ENCODE measurements around the gene PGAM4. TPM values are rescaled to one million over a fixed set of nuclear protein-coding genes. Genes with fewer than 3 reads are reported as not detected.
"Not testable (repeated sequence)": the region's sequence is repeated elsewhere in the genome, so short reads cannot be mapped to it uniquely, and the experiment has no call there.

The PGAM4 gene
- total RNA-seq, 2 experiments from 2014 or later: not detected

DNA sequence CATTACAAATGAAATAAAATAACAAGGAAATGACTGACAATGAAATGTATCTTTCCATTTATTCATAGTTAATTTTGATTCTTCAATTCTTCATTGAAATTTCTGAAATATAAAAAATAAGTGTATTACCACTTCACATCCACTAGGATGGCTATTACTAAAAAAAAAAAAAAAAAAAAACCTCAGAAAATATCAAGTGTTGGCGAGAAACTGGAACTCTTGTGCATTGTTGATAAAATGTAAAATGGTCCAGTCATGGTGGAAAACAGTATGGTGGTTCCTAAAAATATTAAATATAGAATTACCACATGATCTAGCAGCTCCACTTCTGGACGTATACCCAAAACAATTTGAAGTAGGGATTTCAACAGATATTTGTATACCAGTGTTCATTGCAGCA, 22.9 kb downstream of the PGAM4 start:
- Histone ChIP-seq H4K20me1 (ENCODE audit: insufficient read depth, low read length) (no peaks in the 10 kb centered on the region), H3K79me2 (ENCODE audit: insufficient read depth, low read depth, low read length) (no peaks in the 10 kb centered on the region), H3K27ac (ENCODE audit: low read depth, low read length, poor library complexity, severe bottlenecking) (no peak overlapping the region), H3K4me3 (ENCODE audit: low read depth, low read length, poor library complexity, severe bottlenecking) (no peak overlapping the region), H3K9me3 (ENCODE audit: low read length) (no peaks in the 10 kb centered on the region), H3K36me3 (ENCODE audit: insufficient read depth, low read length) (no peaks in the 10 kb centered on the region), H3K4me2 (ENCODE audit: low read length) (no peak overlapping the region), H2AFZ (ENCODE audit: low read length) (no peak overlapping the region), H3K9me2 (ENCODE audit: insufficient read depth, low read length) (no peaks in the 10 kb centered on the region), H3K4me1 (ENCODE audit: insufficient read depth, low read length, poor library complexity, severe bottlenecking) (peaks cover 17% of the 10 kb centered on the region)
- CTCF ChIA-PET (ENCODE audit: unreplicated experiment): no interaction called here
- no TSS peak for BruUV-seq (replicated peaks)
- DNase-seq (ENCODE audit: low spot score): no peak
- TF ChIP-seq, protein P1, sequence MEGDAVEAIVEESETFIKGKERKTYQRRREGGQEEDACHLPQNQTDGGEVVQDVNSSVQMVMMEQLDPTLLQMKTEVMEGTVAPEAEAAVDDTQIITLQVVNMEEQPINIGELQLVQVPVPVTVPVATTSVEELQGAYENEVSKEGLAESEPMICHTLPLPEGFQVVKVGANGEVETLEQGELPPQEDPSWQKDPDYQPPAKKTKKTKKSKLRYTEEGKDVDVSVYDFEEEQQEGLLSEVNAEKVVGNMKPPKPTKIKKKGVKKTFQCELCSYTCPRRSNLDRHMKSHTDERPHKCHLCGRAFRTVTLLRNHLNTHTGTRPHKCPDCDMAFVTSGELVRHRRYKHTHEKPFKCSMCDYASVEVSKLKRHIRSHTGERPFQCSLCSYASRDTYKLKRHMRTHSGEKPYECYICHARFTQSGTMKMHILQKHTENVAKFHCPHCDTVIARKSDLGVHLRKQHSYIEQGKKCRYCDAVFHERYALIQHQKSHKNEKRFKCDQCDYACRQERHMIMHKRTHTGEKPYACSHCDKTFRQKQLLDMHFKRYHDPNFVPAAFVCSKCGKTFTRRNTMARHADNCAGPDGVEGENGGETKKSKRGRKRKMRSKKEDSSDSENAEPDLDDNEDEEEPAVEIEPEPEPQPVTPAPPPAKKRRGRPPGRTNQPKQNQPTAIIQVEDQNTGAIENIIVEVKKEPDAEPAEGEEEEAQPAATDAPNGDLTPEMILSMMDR (conservative IDR thresholded peaks at IDR 0.05; ENCODE audit: low read length): no peak
- POLR2A ChIA-PET: interaction anchor here (0.7 kb wide), 1 partner anchor 51 kb away, joined by 5 read pairs; no protein-coding TSS in a partner anchor
- intact Hi-C loops (cut with micrococcal nuclease; ENCODE audit: unreplicated experiment): no loop called here

DNA sequence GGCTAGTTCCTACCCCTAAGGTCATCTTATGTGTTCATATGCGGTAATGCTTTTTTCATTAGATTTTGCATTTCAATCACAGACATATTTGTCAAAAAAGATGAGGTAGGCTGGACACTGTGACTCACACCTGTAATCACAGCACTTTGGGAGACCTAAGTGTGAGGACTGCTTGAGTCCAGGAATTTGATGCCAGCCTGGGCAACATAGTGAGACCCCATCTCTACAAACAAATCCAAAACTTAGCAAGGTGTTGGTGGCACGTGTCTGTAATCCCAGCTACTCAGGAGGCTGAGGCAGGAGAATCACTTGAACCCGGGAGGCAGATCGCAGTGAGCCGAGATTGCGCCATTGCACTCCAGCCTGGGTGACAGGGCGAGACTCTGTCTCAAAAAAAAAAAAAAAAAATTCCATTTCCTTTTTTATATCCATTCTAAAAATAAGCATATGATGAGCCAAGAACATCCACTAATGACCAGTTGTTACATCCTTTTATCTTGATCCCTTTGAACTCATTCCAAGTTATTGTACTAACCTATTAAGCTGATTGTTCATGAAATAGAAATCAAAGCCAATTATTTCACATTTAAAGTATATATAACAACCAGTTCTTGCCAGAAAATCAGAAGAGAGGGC, 23.4 kb downstream of the PGAM4 start:
- intact Hi-C loops (cut with micrococcal nuclease; ENCODE audit: unreplicated experiment): no loop called here
- POLR2A ChIA-PET: interaction anchor here (0.7 kb wide), 1 partner anchor 52 kb away, joined by 5 read pairs; no protein-coding TSS in a partner anchor
- H3K4me1 ChIP-seq (ENCODE audit: insufficient read depth, low read length, poor library complexity, severe bottlenecking): peaks cover 17% of the 10 kb centered on the region

DNA sequence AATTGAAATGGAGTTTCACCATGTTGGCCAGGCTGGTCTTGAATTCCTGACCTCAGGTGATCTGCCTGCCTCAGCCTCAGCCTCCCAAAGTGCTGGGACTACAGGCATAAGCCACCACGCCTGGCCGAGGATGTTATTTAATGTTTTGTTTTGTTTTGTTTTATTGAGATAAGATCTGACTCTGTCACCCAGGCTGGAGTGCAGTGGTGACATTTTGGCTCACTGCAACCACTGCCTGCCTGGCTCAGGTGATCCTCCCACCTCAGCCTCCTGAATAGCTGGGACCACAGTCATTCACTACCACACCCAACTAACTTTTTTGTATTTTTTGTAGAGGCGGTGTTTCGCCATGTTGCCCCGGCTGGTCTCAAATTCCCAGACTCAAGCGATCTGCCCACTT, 24.4 kb downstream of the PGAM4 start:
- H3K79me2 ChIP-seq (ENCODE audit: insufficient read depth, low read depth, low read length); H3K4me3 ChIP-seq (ENCODE audit: low read depth, low read length, poor library complexity, severe bottlenecking); H3K36me3 ChIP-seq (ENCODE audit: insufficient read depth, low read length); H3K9me3 ChIP-seq (ENCODE audit: low read length); POLR2A ChIA-PET; H2AFZ ChIP-seq (ENCODE audit: low read length); H3K4me2 ChIP-seq (ENCODE audit: low read length); H4K20me1 ChIP-seq (ENCODE audit: insufficient read depth, low read length); CTCF ChIA-PET (ENCODE audit: unreplicated experiment); DNase-seq (ENCODE audit: low spot score); BruUV-seq (replicated peaks); H3K27ac ChIP-seq (ENCODE audit: low read depth, low read length, poor library complexity, severe bottlenecking); H3K9me2 ChIP-seq (ENCODE audit: insufficient read depth, low read length); intact Hi-C loops (cut with micrococcal nuclease; ENCODE audit: unreplicated experiment): not testable (repeated sequence)
- H3K4me1 ChIP-seq (ENCODE audit: insufficient read depth, low read length, poor library complexity, severe bottlenecking): peaks cover 17% of the 10 kb centered on the region

More for the DNA sequence above, 23.4 kb downstream of the PGAM4 start:
- no TSS peak for BruUV-seq (replicated peaks)
- no peak for TF ChIP-seq EZH2phosphoT487 (IDR thresholded peaks at IDR 0.05; ENCODE audit: borderline replicate concordance, low read depth, low read length)
- TF ChIP-seq, protein P1 (conservative IDR thresholded peaks at IDR 0.05; ENCODE audit: low read length): no peak
- Histone ChIP-seq H3K4me2 (ENCODE audit: low read length) (no peak overlapping the region), H3K27ac (ENCODE audit: low read depth, low read length, poor library complexity, severe bottlenecking) (no peak overlapping the region), H3K79me2 (ENCODE audit: insufficient read depth, low read depth, low read length) (no peaks in the 10 kb centered on the region), H3K9me2 (ENCODE audit: insufficient read depth, low read length) (no peaks in the 10 kb centered on the region), H2AFZ (ENCODE audit: low read length) (no peak overlapping the region), H3K4me3 (ENCODE audit: low read depth, low read length, poor library complexity, severe bottlenecking) (no peak overlapping the region), H3K9me3 (ENCODE audit: low read length) (no peaks in the 10 kb centered on the region), H3K36me3 (ENCODE audit: insufficient read depth, low read length) (no peaks in the 10 kb centered on the region), H4K20me1 (ENCODE audit: insufficient read depth, low read length) (no peaks in the 10 kb centered on the region)
- CTCF ChIA-PET (ENCODE audit: unreplicated experiment): no interaction called here
- no peak for DNase-seq (ENCODE audit: low spot score)

All from OCI-LY7 (cell line).